ENCODE data around the gene PLCB2.

DNA sequence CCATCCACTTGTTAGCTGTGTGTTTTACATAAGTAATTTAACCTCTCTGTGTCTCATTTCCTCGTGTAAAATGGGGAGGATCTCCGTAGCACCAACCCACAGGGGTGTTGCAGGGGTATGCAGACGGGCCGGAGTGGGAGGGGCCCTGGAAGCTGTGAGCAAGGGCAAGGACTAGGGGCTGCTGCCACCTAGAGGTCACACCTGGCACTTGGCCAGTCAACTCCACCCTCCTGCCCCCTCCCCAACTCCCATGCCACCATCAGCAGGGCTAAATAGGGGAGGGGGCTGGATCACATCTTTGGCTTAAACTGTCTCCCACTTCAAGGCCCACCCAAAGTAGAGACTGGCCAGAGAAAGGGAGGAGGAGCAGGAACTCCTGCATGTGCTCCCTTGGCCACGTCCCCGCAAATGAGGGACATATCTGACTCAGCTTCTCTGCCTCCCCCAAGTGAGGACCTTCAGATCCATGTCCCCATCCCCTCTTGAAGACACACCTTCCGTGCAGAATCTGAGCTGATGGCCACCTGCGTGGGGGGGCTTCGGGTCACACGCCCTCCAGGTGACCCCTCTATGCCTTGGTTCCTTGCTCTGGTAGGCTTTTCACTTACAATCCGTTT lies 30.4 kb upstream of the PLCB2 start:
- TF ChIP-seq POLR2A (IDR thresholded peaks at IDR 0.05; ENCODE audit: low read depth, low read length): no peak
- TF ChIP-seq EZH2 (IDR thresholded peaks at IDR 0.05; ENCODE audit: borderline replicate concordance, low read depth, low read length, severe bottlenecking): no peak
- TF ChIP-seq, protein P1, sequence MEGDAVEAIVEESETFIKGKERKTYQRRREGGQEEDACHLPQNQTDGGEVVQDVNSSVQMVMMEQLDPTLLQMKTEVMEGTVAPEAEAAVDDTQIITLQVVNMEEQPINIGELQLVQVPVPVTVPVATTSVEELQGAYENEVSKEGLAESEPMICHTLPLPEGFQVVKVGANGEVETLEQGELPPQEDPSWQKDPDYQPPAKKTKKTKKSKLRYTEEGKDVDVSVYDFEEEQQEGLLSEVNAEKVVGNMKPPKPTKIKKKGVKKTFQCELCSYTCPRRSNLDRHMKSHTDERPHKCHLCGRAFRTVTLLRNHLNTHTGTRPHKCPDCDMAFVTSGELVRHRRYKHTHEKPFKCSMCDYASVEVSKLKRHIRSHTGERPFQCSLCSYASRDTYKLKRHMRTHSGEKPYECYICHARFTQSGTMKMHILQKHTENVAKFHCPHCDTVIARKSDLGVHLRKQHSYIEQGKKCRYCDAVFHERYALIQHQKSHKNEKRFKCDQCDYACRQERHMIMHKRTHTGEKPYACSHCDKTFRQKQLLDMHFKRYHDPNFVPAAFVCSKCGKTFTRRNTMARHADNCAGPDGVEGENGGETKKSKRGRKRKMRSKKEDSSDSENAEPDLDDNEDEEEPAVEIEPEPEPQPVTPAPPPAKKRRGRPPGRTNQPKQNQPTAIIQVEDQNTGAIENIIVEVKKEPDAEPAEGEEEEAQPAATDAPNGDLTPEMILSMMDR (IDR thresholded peaks at IDR 0.05; ENCODE audit: extremely low read depth in 1 of 2, insufficient read depth in 1 of 2, low read depth in 1 of 2, low read length in 2 of 2): peak; percentile 75 to 90
- TF ChIP-seq, protein P2, sequence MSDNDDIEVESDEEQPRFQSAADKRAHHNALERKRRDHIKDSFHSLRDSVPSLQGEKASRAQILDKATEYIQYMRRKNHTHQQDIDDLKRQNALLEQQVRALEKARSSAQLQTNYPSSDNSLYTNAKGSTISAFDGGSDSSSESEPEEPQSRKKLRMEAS (IDR thresholded peaks at IDR 0.05; ENCODE audit: insufficient read depth, insufficient read length): no peak
- TF ChIP-seq MYC (IDR thresholded peaks at IDR 0.05; ENCODE audit: low read depth, low read length): no peak
- no peak for TF ChIP-seq FOS (IDR thresholded peaks at IDR 0.05; ENCODE audit: borderline replicate concordance, insufficient read depth, low read length)
- TF ChIP-seq POLR2AphosphoS5 (IDR thresholded peaks at IDR 0.05; ENCODE audit: insufficient read depth, low read depth, low read length): no peak
- no peak for TF ChIP-seq GATA2 (IDR thresholded peaks at IDR 0.05; ENCODE audit: insufficient read depth, insufficient read length, low read depth, low read length)
- TF ChIP-seq JUN (IDR thresholded peaks at IDR 0.05; ENCODE audit: borderline replicate concordance, insufficient read depth, insufficient read length, low read depth): no peak

Measured in endothelial cell of umbilical vein (primary cell).